Fibroblast of skin of right quadriceps (primary cell): ENCODE results near the gene MTCH1.
A peak's percentile ranks its signal among the peaks of the same experiment; 100 is the strongest.

Experiments
- DNase-seq: peaks from one replicate; pipeline ENCODE4 v3.0.0-alpha.2; 2013

MTCH1 gene

DNA sequence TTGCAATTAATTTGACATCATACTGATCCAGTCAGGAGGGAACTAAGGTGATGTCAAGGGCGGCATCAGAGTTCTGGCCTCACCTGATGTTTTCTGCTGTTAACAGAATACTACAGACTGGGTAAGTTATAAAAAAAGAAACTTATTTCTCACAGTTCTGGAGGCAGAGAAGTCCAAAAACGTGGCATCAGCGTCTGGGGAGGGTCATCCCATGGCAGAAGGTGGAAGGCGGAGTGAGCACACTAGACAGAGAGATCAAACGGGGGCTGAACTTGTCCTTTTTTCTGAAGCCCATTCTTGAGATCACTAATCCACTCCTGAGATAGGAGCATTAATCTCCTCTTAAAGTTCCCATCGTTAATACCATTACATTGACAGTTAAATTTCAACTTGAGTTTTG is 3.3 kb upstream of the MTCH1 start:
- DNase-seq: no peak

DNA sequence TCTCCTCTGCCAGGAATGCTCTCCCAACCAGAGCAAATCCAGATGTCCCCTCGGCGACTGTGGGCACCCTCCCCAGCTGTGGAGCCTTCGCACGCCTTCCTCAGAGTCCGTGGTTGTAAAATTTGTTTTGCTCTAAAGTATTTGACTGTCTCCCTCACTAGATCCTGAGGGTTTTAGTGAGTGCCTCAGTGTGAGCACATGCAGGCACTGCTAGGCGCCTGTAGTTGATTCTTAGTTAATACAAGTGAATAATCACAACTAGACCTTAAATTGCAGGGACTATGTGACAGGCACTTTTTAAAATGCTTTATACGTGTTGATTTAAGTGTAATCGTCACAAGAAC is 680 bp upstream of the MTCH1 start:
- DNase-seq: no peak

DNA sequence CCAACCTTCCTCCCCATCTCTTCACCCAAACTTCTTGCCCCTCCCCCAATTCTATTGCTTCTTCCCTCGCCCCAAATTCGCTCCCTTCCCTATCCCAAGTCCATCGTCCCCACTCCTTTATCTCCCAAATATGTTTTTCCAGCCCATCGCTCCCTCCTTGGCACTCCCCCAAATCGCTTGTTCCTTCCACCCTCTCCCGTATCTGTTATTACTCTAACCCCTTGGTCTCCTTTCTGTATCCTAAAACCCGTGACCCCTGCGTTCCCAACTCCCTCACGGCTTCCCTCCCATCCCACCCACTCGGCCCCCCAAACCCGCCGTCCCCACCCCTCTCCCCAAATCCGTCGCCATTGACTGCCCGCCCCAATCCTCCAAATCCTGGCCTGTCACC is 584 bp downstream of the MTCH1 start:
- DNase-seq: no peak

DNA sequence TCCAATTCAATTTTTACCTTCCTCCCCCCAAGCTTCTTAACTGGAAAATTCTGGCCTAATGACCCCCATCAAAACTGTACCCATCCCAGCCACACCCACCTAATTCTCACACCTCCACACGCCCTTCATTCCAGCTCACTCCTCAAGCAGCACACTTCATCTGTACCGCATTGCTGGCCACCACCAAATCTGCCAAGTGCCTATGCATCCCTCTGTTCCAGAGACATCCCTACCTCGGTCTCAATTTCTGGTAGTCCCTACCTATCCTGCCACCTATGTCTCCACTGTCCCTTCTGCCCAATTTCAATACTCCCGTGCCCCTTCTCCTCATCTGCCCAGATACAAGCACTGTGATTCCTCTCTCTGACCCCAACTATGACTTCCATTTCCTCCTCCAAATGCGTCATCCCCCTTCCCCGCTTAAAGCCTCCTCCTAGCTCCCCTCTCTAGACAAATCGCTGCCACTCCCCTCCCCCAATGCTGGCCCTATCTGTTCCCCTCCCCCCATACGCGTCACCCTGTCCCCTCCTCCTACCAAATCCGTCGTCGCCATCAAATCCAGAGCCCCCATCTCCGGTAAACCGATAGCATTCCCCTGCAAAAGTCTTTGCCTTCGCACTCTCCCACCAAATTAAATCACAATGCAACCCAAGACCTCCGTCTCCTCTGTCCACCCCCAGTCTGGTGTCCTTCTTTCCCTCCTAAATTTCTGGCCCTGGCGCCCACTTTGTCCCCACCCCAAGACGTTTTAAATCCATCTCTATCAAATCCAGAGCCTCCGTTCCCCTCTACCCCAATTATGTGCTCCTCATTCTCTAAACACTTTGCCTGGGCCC is 1.2 kb downstream of the MTCH1 start:
- DNase-seq: peak; percentile 85

DNA sequence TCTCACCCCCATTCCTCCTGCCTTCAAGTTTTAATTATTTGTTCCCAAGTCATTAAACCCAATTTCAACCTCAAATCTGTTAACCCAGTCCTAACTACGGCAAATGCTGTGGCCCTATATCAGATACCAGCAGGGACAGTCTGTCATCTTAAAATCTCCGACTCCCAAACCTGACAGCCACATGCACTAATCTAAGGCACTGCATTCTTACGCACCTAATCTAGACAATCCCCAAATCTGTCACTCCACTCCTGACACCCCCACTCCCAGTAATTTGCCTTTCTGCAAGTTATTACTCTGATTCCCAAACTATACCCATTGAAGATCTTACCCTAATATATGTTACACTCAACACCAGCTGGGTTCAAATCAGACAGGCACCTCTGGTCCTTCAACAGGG is 2.5 kb downstream of the MTCH1 start:
- no peak for DNase-seq

DNA sequence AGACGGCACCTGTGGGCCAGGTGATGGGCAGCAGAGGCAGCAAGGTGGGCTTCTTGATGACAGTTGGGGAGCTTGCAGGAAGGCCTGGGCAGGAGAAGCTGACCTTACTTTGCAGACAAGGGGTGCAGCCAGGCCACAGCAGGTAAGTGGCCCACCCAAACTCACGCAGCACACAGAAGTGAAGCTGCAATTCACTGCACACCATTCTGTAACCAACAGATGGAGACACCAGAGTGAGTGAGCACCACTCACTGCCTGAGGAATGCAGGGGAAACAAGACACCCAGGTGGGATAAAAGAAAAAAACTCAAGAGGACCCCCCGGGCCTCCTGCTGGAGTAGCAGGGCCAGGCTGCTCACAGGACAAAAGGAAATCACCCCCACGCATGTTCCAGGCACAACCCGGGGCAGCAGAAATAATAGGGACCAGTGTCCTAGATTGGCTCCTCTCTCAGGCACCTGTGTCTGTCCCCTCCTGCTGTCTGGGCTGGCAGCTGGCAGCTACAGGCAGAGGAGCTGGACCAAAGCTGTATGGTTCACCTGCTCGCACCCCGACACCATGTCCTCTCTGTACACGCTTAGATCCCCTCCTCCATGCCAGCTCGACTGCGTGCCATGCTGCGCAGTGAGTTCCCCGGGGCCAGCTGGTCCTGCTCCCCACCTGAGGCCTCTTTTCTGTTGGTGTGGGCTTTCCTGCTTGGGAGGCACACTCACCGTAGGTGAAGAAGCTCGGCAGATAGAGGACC is 4.9 kb downstream of the MTCH1 start:
- no peak for DNase-seq

DNA sequence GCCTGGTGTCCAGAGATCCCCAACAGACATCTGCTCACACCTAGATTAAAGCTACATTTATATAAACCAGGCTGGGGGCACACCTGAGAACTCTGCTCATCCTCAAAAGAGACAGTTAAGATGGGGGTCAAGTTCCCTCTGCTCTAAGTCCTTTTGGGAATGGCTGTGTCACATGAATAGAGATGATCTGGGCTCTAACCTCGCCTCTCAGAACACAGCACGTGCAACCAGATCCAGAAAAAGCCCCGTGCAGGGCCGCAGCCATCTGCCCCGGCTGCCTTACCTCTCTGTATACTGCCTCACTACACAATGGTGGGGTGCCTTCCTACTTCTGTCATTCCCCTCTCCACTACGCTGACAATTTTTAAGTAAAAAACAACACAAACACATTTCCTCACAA is 5.9 kb downstream of the MTCH1 start:
- no peak for DNase-seq

DNA sequence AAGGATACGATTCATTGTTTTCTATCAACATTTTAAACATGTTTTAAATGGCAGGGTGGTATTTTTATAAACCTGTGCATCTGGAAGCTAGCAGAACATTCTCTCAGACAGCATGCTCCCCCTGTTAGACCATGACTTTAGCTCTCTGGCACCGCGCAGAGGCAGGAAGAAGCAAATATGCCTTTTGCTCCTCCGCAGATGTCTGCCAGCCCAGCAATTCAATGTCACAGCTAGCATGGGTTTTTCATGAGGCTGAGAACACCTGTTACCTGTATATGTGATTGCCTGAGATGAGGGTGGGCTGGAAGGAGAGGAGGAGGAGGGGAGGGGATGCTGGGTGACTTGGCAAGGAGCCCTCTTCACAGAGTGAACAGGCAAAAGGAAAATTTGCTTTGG is 6.7 kb downstream of the MTCH1 start:
- DNase-seq: peak; percentile 64

DNA sequence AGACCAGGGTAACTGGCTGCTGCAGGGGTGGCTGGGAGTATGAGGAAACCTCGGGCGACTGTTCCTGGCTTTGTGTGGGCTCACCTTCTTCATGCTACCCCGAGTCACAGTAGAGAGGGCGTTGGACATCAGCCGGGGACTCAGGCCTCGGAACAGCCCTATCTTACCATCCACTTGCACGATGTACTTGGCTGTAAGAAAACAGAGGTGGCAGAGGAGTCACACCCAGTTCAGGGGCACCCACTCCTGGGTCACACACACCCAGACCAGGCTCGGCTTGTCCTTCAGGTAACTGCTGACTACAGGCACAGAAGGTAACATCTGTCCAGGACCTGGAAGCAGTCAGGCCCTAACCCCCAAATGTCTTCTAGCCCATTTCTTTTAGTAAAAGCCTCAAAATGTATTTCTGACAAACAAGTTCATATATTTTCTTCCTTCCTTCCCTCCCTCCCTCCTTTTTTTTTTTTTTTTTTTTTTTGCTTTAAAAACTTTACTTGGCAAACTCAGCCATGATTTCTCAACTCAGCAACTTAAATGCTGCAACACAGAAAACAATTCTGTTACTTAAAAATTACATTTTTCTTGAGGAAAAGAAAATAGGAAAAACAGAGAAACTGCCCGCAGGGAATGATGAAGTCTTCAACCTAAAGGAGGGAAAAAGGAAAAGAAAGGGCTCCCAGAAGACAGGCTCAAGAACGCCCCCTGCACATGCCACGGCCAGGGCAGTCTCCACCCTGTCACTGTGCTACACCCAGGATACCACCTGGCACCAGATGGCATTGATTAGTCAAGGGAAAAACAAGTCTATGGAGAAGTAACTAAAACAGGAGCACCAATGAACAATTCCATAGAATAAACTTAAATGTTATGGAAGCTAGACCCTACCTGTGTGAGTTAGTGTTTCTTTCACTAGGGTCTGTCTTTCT is 7.3 kb downstream of the MTCH1 start:
- no peak for DNase-seq

DNA sequence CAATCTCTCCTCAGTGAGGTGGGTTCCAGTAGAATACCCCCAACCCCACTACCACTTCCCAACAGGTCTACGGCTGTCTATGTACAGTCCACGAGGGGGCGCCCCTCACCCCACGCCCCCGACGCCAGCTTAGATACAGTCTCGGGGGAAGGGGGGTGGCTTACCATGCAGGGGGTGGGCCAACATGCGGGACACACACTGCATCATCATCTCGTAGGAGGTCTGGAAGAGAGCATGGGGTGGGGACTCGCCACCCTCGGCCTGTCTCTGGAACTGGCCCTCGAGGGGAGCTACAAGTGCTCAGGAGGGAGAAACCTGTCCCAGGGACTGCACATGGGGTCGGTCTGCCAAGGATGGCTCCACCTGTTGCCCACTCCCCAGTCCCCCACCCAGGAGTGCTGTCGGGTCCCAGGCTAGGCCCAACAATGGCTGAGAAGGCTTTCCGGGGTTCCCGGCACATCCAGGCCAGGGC is 8.5 kb downstream of the MTCH1 start:
- DNase-seq: peak; percentile 15

DNA sequence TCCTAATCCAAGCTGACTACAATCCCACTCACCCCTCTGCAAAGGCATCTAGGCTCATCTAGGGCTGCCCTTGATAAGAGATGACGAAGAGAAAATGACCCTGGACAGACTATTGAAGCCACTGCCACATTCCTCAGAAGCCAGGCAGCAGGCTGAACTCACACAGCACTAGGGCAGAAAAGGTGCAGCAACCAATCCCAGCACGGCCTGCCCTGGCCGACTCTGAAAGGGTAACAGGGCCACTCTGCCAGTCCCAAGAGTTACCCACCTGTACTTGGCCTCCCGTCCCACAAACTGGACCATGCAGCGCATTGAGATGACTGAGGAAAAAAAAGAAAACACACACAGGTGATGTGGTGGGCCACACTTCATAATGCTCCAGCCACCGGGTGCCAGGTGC is 9.1 kb downstream of the MTCH1 start:
- DNase-seq: no peak

DNA sequence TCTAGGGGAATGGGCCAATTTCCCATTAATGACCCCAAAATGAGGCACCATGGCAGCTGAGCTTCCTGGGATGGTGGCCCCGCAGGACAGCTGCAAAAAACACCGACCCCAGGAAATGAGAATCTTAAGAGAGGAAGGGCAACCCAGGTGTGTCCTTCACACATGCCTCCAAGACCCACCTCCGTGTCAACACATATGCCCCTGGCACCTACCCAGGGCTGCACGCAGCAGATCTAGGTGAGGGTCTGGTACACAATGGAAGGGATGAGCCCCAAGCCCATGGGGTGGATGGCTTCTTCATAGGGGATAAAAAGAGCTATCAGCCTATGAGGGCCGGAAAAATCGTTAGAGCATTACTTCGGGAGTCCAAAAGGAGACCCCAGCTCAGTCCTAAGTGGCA is 9.5 kb downstream of the MTCH1 start:
- DNase-seq: no peak

DNA sequence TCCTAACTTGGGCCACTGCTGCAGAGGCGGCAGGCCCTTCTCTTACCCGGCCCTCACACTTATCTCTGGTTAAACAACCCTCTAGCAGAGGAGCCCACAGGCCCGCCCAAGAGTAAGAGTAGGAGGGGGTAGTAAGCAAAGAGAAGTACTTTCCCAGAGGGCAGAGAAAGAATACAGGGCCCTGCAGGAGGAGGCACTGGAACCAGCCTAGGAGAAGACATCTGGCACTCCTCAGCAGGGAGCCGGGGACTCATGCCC is 10.1 kb downstream of the MTCH1 start:
- DNase-seq: no peak

DNA sequence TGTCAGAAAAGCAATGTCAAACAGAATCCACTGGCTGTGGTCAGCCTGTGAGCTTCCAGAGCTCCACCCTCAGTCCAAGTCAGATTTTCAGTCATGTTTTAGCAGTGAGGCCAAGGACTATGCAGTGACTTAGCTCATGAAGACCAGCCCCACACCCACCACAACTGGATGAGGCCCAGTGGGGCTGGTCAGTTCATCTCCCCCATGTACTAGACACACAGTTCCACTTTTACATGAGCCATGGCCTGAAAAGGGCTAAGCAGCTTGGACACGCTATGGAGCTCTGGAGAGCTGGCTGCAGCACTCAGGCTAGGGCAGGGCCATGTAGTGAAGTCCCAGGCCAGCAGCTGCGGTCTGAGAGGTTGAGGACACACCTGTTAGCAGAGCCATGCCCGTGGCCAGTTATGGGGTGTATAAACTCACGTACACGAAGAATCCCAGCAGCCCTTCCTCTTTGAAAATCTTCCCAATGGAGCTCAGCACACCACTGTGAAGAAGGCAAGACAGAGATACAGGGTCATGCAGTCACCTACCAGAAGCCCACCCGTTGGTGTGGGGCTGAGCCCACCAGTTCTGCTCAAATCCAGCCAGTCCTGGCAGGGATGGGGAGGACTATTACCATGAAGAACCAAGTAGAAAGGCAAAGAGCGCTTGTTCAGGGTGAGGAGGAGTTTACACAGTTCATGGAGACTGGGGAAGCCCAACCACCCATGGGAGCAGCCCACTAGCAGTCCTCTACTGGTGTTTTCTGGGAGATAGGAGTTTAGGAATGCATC is 10.6 kb downstream of the MTCH1 start:
- DNase-seq: no peak

DNA sequence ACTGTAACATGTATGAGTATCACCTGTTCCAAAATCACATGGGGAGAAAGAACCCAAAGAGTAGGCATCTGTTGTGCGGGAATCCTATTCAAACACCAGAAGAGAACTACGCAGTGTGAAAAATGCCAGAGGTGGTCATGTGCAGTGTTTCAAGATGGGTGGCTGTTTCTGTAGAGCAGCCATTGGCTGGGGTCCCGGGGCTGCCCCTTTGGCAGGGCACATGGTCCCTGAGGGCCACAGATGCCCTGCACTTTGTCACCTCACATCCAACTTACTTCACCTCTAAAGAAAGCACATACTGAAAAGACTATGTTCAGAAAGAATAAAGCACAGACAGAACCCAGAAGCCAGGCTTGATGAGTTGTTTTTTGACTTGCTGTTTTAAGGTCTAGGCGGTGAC is 12.3 kb downstream of the MTCH1 start:
- no peak for DNase-seq

DNA sequence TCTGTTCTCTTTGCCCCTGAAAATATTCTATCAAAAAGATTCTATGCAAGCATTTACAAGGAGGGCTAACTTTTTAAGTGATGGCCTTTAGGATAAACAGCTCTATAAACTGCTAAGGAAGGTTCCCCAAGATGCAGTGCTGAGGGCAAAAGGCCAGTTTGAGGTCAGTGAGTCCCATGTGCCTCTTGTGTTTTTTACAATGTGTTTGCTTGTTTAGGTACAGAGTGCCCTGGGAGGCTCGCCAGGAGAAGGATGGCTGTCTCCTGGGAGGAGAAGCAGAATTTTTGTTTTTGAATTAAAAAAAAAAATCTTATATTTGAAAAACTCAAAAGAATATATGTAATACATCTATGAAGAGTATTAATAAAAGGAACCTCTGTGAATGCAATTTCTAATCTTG is 12.8 kb downstream of the MTCH1 start:
- no peak for DNase-seq

DNA sequence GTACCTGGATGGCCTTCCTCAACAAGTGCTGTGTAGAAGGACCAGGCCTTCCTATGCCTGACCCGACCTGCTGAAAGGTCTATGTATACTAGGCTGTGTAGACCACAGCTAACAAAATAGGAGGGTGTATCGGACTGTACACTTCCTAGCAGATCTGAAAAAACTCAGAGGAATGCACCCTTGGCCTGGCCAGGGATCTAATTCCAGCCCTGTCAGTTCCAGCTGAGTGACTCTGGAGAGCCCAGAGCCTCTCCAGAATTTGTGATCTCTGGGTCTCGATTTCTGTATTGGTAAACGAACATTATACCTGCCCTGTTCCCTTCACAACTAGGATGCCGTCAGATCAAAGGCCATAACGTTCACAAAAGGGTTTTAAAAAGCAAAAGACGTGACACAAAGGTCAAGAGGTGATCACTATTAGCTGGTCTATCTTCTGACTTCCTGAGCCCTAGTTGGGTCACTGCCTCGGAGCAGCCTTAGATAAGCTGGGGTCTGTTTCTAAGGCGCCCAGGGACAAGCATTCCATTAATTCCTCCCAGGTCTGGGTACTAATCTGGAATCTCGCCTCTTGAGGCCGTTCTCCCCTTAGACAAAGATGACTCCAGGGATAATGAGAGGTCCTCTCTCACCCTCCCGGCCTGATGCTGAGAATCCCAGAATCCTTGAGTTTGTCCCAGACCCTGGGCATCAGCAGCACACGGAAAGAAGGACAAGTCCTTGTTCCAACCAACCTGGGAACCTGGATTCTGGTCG is 13.9 kb downstream of the MTCH1 start:
- DNase-seq: no peak

DNA sequence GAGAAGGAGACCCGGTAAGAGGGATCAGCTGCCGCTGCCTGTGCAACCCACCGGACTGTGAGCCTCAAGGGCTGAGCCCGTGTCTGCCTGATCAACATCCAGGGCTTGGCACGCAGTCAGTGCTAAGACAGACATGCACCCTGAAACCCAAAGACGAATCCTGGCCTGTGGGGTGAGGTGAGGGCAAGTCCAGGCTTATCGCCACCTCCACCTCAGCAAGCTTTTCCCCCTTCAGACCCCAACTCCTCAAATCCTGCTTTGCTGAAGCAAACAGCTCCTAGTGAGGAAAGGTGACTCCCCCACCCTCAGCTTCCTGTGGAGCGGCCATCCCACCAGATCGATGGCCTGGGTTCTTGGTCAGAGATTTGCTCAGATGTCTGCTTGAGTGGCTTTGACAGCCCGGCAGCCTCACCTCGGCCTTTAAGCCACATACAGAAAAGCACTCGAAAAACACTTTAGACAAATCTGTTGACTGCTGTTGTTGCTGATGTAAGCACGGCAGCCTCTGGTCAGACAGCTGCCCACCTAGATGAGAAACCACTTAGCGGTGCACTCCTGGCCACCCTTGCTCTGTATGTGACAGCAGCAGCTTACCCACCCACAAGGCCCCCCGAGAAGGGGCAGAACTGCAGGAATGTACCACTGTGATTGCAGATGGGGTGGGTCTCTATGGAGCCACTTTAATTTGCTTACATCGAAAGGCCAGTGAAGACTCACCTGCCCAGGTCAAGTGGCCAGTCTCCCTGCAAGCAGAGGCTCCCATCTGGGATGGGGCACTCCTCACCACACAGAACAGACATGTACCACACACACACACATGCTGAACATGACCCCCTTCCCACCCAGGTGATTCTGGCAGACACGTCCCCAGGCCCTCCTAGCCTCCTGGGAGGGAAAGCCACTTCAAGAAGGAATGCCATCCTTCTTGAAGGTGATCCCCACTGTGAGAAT is 14.8 kb downstream of the MTCH1 start:
- no peak for DNase-seq

DNA sequence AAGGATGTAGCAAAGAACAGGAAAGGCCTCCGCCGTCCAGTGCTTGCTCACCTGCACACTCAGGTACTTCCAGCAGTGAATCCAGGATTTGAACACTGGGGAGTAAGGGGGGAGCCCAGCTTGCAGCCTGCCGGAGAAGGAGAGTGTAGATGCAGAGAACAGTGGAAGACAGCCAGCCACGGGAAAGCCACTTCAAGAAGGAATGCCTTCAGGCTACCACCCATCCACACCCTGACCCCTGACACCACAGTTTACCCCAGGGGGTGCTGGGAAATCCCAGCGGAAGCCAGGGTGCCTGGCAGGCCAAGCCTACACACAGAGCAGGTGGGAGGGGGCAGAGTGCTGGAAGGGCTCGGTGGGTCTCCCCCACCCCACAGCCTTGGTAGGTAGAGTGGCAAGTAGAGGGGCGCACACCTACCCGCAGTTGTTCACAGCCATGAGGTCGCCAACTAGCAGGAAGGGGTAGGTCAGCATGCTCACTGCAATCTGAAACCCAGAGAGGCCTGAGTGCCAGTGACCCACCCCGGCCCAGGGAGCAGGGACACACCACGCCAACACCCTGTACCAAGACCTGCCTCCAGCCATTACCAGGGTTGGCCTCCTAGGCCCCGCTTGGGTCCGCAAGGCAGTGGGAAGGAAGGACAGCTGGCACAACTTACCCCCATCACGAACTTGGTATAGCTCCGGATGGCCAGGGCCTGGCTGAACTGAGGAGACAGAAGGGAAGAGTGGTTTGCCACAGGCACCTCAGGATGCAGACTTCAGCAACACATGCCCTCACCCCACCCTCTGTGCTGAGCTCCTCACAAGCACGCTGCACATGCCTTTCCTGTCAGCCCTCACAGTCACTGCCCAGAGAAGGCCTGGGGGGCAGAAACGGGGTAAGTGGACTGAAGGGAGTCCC is 15.8 kb downstream of the MTCH1 start:
- no peak for DNase-seq

DNA sequence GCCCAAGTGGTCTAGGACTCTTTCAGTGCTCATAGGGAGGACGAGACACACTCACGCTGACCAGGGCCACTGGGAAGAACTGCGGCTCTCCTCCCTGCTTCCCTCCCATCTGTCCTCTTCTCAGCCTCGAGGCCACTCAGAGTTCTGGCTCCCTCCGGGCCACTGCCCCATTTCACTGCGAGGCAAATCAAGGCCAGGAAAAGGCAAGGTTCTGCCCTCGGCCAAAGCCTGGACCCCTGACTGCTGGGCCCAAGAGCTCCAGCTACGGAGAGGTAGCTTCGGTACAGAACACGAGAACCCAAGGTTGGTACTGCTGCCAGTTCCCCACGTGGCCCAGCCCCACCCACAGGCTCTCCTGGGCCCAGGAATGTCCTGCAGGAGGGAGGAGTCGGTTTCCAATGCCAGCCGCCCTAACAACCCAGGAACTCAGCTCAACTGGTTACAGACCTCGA is 16.7 kb downstream of the MTCH1 start:
- DNase-seq: no peak
